Stimulated activated CD4-positive, alpha-beta T cell treated with anti-CD3 and anti-CD28 coated beads, TNF-alpha, amount 100 ng/mL, for 48 hours (primary cell): ENCODE data around the gene SMYD1.
A peak's percentile ranks its signal among the peaks of the same experiment; 100 is the strongest.

Experiments
- DNase-seq, 3 donors: peaks; one replicate each; pipeline ENCODE4 v3.0.0-alpha.2; 2020; ENCODE audit warnings: low read depth in 3 of 3

SMYD1 gene

GRCh38 chr2:88087073-88087472 is 19.4 kb downstream of the SMYD1 start:
- no peak for DNase-seq

- no peak for DNase-seq
These were observed 20.1 kb downstream of the SMYD1 start for GRCh38 chr2:88087763-88088162.

- no peak for DNase-seq
These were observed 21.4 kb downstream of the SMYD1 start for GRCh38 chr2:88088999-88089398.

- peak in 2 of 3 donors; percentile 11 to 30 for DNase-seq
These were observed 23.0 kb downstream of the SMYD1 start for GRCh38 chr2:88090446-88091283.

GRCh38 chr2:88091943-88092342 is 24.3 kb downstream of the SMYD1 start:
- no peak for DNase-seq

GRCh38 chr2:88092773-88093172 is 25.1 kb downstream of the SMYD1 start:
- no peak for DNase-seq

- DNase-seq: no peak
These were observed 27.4 kb downstream of the SMYD1 start for GRCh38 chr2:88095022-88095421.

GRCh38 chr2:88096708-88097107 is 29.1 kb downstream of the SMYD1 start:
- DNase-seq: no peak

- DNase-seq: no peak
These were observed 29.6 kb downstream of the SMYD1 start for GRCh38 chr2:88097192-88097591.

- no peak for DNase-seq
These were observed 30.4 kb downstream of the SMYD1 start for GRCh38 chr2:88097891-88098557.

GRCh38 chr2:88098558-88098900 is 30.9 kb downstream of the SMYD1 start:
- no peak for DNase-seq

- DNase-seq: no peak
These were observed 32.3 kb downstream of the SMYD1 start for GRCh38 chr2:88099798-88100488.

GRCh38 chr2:88100489-88100858 is 32.8 kb downstream of the SMYD1 start:
- no peak for DNase-seq

GRCh38 chr2:88108796-88109195 is 41.2 kb downstream of the SMYD1 start:
- DNase-seq: no peak

- DNase-seq: no peak
These were observed 43.2 kb downstream of the SMYD1 start for GRCh38 chr2:88110830-88111229.

GRCh38 chr2:88113069-88113468 is 45.4 kb downstream of the SMYD1 start:
- DNase-seq: no peak

GRCh38 chr2:88114889-88115288 is 47.3 kb downstream of the SMYD1 start:
- no peak for DNase-seq

- no peak for DNase-seq
These were observed 48.3 kb downstream of the SMYD1 start for GRCh38 chr2:88115825-88116518.

GRCh38 chr2:88116669-88117432 is 49.2 kb downstream of the SMYD1 start:
- no peak for DNase-seq

- no peak for DNase-seq
These were observed 50.3 kb downstream of the SMYD1 start for GRCh38 chr2:88117973-88118372.

GRCh38 chr2:88121678-88122077 is 54.1 kb downstream of the SMYD1 start:
- DNase-seq: no peak
